PC-3 (cell line): Measurements from ENCODE around the gene UBASH3A. TPM values are rescaled to one million over a fixed set of nuclear protein-coding genes. Genes with fewer than 3 reads are reported as not detected.

ENCODE experiments used
- total RNA-seq: library from RNA; depleted of rRNA; stranded (reverse); fragments of >200 nt; gene quantifications from 2 replicates; pipeline ENCODE4 v1.2.3, GENCODE V29; 2014; rRNA removed

Gene UBASH3A
- total RNA-seq, 1 experiment from 2014 or later, result 1.0 TPM

Other genes with a start within 250 kb of the UBASH3A start
- gene ABCG1, start 184.8 kb upstream of the UBASH3A start, total RNA-seq, result 0.66 and 2.0 TPM in 2 replicates
- 2.8 and 9.1 TPM in 2 replicates for gene TFF3, start 88.5 kb upstream of the UBASH3A start, total RNA-seq
- 21.1 and 22.9 TPM in 2 replicates for gene TFF2, start 52.9 kb upstream of the UBASH3A start, total RNA-seq
- gene TFF1, start 37.4 kb upstream of the UBASH3A start, total RNA-seq, result 99.2 and 111 TPM in 2 replicates
- gene TMPRSS3, start 7.8 kb upstream of the UBASH3A start, total RNA-seq, result not detected in 2 replicates
- 0.51 and 0.98 TPM in 2 replicates for gene RSPH1, start 92.3 kb downstream of the UBASH3A start, total RNA-seq
- gene SLC37A1, start 110.0 kb downstream of the UBASH3A start, total RNA-seq, result 34.2 and 38.3 TPM in 2 replicates
- 0.33 and 1.3 TPM in 2 replicates for gene PDE9A, start 249.7 kb downstream of the UBASH3A start, total RNA-seq